BE2C (cell line): ENCODE measurements around the gene FRMD4B.

Source experiments
- DNase-seq: peaks from one replicate; pipeline ENCODE4 v3.0.0-alpha.2; 2020
- H3K27me3 ChIP-seq: fragments of 250-450 bp; sonication (Bioruptor Pico); 2 replicates; pipeline ENCODE4 v1.5.1; 2020; ENCODE audit warnings: mild to moderate bottlenecking
- H3K36me3 ChIP-seq: fragments of 250-450 bp; sonication (Bioruptor Pico); 2 replicates; pipeline ENCODE4 v1.5.1; 2020; ENCODE audit warnings: mild to moderate bottlenecking
- H3K4me1 ChIP-seq: fragments of 250-450 bp; sonication (Bioruptor Pico); 2 replicates; pipeline ENCODE4 v1.5.1; 2020
- H3K4me3 ChIP-seq: 2 replicates; pipeline ENCODE4 v1.5.1; 2011; ENCODE audit warnings: low read depth, low read length
- H3K9me3 ChIP-seq: fragments of 250-450 bp; sonication (Bioruptor Pico); 2 replicates; pipeline ENCODE4 v1.5.1; 2020
- TF ChIP-seq, protein P1 (sequence below): IDR thresholded peaks from 2 replicates; pipeline ENCODE4 v1.5.1; 2012; ENCODE audit warnings: mild to moderate bottlenecking, low read depth, low read length

Gene FRMD4B

DNA sequence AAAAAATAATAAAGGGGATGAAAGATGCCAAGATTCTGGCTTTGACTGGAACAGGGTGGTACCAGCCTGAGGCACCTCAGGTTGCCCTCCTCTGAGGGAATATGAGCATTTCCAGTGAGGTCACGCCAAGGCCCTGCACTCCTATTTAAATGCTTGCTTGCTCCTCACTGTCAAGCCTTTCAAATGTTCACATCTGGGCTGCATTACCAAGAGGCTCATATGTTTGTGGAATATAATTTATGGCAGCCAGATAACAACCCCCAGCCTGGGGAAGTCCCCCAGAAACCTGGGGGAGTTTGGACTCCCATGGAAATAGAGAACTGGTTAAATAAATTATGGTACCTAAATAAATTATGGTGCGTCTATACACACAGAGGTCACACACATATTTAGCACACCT is 88.4 kb downstream of the FRMD4B start:
- Histone ChIP-seq H3K4me3 (no peak overlapping the region), H3K36me3 (no peaks in the 10 kb centered on the region), H3K4me1 (peaks cover 5% of the 10 kb centered on the region; the same call in 1 of the 2 replicates), H3K9me3 (no peaks in the 10 kb centered on the region), H3K27me3 (no peaks in the 10 kb centered on the region)
- no peak for DNase-seq
- TF ChIP-seq, protein P1, sequence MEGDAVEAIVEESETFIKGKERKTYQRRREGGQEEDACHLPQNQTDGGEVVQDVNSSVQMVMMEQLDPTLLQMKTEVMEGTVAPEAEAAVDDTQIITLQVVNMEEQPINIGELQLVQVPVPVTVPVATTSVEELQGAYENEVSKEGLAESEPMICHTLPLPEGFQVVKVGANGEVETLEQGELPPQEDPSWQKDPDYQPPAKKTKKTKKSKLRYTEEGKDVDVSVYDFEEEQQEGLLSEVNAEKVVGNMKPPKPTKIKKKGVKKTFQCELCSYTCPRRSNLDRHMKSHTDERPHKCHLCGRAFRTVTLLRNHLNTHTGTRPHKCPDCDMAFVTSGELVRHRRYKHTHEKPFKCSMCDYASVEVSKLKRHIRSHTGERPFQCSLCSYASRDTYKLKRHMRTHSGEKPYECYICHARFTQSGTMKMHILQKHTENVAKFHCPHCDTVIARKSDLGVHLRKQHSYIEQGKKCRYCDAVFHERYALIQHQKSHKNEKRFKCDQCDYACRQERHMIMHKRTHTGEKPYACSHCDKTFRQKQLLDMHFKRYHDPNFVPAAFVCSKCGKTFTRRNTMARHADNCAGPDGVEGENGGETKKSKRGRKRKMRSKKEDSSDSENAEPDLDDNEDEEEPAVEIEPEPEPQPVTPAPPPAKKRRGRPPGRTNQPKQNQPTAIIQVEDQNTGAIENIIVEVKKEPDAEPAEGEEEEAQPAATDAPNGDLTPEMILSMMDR = no peak

DNA sequence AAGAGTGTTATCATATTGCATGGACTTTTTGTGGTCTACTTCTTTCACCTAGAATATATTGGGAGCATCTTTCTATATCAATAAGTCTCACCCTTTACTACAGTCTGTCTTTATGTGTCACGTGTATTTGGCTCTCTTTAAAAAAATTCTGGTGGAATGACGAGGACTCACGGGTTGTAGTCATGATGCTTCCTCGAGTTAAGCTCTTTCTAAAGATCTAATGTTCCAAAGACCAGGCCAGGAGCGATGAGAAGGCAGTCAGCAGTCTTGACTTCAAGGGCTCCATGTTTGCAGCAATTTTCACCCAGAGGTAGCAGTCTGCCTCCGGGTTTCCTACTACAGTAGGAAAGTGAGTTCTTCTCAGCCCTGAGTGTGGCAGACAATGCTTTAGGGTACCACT is 88.9 kb downstream of the FRMD4B start:
- H3K36me3 ChIP-seq = no peaks in the 10 kb centered on the region
- H3K4me1 ChIP-seq = peaks cover 5% of the 10 kb centered on the region; the same call in 1 of the 2 replicates
- H3K9me3 ChIP-seq = no peaks in the 10 kb centered on the region
- TF ChIP-seq, protein P1 = no peak
- no peaks in the 10 kb centered on the region for H3K27me3 ChIP-seq
- H3K4me3 ChIP-seq = no peak overlapping the region
- no peak for DNase-seq

DNA sequence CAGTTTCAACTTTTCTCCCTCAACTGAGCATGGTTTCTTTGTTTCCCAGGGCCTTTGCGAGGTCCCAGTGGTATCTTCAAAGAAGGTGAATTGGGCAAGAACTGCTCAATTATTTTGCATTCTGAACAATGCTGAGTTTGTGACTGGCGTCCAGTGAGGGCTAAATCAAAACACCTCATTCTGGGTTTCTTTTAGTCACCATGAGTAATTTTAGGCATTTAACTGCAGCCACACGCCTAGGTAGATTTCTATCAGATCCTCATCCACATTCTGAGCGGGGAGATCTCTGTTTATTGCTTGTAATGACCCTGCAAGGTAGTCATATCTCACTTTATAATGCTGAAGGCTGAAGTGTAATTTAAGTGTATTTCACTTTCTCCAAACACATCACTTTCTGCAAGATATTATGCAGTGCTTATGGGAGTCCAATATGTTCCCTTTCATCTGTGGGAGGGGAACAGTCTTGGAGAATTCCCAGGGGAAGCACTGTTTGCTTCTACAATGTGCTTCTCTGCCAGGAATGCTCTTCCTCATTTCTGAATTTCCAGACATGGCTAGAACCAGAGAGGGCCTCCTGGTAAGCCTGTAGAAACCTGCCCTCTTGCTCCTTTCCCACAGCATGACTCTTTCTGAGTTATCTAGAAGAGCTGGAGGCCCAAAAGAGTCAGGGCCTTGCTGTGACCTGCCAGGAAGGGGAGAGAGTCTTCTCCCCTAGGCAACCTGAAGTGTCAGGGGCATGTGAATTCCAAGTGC is 91.7 kb downstream of the FRMD4B start:
- DNase-seq = no peak
- no peaks in the 10 kb centered on the region for H3K36me3 ChIP-seq

DNA sequence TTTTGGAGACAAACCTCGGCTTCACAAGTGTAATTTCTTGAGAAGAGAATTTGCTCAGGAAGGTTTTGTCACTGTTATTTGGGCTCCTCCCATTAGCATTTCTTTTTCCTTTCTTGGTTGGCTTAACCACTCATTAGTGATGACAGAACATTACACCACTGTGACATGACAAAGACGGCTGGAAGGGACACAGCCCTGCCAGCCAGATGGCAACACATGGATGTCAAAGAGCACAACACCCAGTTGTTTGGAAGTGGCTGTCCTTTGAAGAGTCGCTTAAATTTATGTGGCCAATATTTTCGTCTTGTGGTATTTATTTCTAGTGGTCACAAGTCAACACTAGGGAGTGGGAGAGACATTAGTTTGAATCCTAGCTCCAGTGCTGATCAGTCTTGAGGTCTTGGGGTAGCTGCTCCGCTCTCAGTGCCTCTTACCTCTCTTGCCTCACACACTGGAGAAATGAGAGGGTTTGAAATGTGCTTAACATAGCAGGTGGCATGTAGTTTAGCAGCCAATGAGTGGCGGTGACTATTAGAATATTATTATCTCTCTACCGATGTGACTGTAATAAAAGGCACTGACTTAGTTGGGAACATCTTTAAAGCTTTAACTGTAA is 92.8 kb downstream of the FRMD4B start:
- H3K4me3 ChIP-seq = no peak overlapping the region
- H3K36me3 ChIP-seq = no peaks in the 10 kb centered on the region
- no peak for DNase-seq
- H3K27me3 ChIP-seq = no peaks in the 10 kb centered on the region
- TF ChIP-seq, protein P1 = no peak
- H3K4me1 ChIP-seq = peaks cover 5% of the 10 kb centered on the region
- H3K9me3 ChIP-seq = no peaks in the 10 kb centered on the region

More for the DNA sequence above, 91.7 kb downstream of the FRMD4B start:
- H3K4me1 ChIP-seq = peaks cover 5% of the 10 kb centered on the region; the same call in 1 of the 2 replicates
- H3K27me3 ChIP-seq = no peaks in the 10 kb centered on the region
- H3K9me3 ChIP-seq = no peaks in the 10 kb centered on the region
- H3K4me3 ChIP-seq = no peak overlapping the region
- TF ChIP-seq, protein P1 = no peak

DNA sequence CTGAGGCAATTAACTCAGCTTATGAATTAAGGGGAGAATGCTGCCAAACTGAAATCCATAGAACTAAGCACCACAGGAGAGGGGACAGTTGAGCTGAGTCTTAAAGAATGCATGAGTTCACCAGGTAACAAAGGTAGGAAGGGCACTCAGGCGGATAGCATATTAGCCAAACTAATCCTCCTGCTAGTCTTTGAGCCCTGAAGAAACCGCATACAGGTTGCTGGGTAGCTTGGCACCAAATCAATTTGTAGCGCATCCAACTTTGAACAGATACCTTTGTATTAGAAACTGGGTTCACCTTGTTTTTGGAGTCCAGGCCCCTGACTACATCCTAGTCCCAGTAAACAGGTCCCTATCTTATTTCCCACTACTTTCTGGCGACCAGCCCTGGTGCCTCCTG is 93.7 kb downstream of the FRMD4B start:
- H3K4me3 ChIP-seq = no peak overlapping the region
- peaks cover 5% of the 10 kb centered on the region for H3K4me1 ChIP-seq
- H3K27me3 ChIP-seq = no peaks in the 10 kb centered on the region
- TF ChIP-seq, protein P1 = no peak
- DNase-seq = no peak
- no peaks in the 10 kb centered on the region for H3K9me3 ChIP-seq
- H3K36me3 ChIP-seq = no peaks in the 10 kb centered on the region

DNA sequence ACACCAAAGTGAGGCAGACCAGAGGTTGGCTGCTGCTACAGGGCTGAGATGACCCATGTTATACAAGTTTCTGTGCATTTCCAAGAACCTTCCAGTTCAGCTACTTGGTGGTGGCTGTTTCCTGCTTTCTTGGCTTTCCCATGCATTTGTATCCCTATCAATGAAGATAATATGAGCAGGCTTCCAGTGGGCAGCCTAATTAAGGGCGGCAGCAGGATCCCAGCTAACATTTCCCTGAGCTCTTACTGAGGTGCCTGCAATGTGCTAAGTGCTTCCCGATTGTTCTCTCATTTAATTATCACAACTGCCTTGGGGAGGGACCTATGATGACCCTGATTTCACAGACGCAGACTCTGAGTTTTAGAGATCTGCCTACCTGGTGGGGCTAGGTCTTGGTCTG is 95.5 kb downstream of the FRMD4B start:
- Histone ChIP-seq H3K4me1 (peaks cover 5% of the 10 kb centered on the region), H3K36me3 (no peaks in the 10 kb centered on the region), H3K27me3 (no peaks in the 10 kb centered on the region), H3K9me3 (no peaks in the 10 kb centered on the region), H3K4me3 (no peak overlapping the region)
- no peak for DNase-seq
- TF ChIP-seq, protein P1 = no peak
